Activated CD4-positive, alpha-beta T cell treated with anti-CD3 and anti-CD28 coated beads for 1 hour (primary cell): ENCODE results near the gene PSMD7.
"Not testable (repeated sequence)": the region's sequence is repeated elsewhere in the genome, so short reads cannot be mapped to it uniquely, and the experiment has no call there.

Source experiments
- DNase-seq: peaks from one replicate; pipeline ENCODE4 v3.0.0-alpha.2; 2020

Gene PSMD7

DNA sequence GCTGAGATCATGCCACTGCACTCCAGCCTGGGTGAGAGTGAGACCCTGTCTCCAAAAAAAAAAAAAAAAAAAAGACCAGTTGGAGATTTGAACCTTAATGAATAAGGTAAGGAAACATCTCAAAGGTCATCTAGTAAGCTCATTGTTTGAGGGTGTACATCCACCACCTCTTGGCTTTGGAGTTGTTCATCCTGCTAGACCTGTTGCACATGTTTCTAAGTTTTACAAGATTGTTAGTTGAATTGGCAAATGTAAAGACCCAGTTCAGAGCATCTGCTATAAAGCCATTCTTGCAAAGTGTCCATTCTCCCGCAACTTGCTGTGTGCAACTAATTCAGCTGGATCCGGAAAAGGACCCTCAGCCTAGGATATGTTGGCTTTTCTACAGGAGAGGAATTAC is 1.5 kb downstream of the PSMD7 start:
- no peak for DNase-seq

DNA sequence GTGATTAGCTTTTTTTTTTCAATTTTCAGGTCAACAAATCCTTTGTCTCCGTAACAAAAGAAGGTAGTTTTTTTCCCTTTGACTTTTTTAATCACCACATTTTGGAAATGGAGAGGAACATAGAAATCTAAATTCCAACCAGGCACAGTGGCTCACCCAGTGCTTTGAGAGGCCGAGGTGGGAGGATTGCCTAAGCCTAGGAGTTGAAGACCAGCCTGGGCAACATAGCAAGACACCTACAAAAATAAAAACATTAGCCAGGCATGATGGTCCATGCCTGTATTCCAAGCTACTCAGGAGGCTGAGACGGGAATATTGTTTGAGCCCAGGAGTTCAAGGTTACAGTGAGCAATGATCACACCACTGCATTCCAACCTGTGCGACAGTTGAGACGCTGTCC is 5.7 kb downstream of the PSMD7 start:
- DNase-seq = no peak

DNA sequence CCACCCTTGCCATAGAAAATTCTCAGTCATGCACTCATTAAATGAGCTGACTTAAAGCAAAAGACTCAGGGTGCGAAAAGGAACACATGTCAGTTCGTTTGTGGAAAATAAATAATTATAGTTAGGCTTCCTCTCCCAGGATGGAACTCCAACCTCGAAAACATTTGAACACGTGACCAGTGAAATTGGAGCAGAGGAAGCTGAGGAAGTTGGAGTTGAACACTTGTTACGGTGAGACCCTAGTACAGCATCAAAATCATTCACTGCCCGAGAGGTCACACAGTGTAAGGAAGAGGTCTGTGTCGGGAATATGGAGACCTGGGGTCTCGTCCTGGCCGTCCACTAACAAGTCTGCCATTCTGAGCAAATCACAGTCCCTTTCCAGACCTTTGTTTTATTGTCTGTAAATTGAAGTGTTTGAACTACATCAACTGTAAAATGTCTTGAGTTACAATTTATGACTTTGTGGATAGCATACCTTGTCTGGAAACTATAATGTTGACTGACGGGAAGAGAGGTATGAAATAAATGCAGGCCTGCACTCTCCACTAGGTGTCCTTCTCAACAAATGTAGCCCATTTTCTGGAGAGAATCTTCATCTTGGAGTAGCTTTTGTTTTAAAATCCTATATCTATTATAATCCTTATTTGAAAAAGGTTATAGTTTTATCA is 7.7 kb downstream of the PSMD7 start:
- no peak for DNase-seq

DNA sequence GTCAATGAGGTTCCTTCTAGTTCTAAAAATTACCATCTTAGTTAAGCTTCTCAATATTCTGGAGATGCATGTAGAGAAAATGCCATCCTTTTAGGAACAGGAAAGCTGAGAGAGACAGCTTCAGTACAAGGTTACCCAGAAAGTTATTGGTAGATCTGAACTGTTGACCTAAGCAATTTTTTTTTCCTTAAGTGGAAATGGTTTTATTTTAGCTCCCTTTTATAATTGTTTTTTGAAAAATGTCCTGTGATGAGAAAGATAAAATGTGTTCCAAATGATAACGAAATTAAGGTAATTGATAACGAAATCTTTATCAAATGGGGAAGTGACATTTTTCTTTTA is 8.2 kb downstream of the PSMD7 start:
- DNase-seq = no peak

DNA sequence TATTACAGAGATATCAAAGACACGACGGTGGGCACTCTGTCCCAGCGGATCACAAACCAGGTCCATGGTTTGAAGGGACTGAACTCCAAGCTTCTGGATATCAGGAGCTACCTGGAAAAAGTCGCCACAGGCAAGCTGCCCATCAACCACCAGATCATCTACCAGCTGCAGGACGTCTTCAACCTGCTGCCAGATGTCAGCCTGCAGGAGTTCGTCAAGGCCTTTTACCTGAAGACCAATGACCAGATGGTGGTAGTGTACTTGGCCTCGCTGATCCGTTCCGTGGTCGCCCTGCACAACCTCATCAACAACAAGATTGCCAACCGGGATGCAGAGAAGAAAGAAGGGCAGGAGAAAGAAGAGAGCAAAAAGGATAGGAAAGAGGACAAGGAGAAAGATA is 8.7 kb downstream of the PSMD7 start:
- DNase-seq = no peak

DNA sequence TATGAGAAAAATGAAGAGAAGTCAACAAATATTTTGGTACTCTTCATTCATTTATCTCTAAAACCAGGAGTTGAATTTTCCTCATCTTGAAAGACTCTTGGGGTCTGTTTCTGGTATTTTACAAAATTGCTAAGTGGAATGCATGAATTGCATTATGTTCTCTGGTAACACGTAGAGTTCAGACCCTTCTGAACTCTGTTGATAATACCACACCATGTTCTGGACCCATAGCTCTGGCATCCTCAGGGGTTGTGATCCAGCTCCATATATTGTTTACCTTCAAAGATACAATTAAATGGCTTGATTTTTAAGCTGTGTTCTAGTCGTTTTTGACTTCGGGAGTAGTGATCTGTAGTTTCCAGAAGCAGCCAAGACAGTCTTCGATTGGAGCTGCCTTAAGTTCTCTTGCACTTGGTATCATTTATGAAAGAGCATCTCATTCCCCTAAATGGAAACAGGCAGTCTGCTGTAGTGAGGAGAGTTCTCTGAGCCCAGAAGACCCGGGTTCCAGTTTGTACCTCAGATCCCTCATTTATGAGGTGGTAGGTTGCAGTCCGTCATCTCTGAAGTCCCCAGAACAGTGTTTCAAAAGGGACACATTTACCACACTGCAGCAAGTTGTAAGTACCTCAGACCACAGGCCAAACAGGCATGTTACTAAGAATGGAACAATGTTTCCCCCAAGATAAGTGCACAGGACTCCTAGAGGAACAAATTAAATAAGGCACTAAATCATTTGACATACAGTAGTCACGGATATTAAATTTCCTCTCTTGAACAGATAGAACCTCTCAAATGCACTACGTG is 9.6 kb downstream of the PSMD7 start:
- no peak for DNase-seq

DNA sequence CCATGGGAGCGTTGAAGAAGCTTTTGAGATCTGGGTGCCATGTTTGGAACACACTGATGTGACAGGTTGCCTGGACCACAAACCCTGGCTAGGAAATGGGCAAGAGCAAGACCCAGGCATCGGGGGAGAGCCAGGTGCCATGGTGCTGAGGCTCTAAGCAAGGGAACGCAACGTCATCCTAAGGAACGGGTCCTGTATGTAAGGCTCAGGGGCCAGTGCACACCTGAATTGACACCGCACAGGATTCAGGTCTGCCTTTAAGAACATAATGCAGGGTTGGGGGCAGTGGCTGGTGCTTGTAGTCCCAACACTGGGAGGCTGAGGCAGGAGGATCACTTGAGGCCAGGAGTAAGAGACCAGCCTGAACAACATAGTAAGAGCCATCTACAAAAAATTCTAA is 10.8 kb downstream of the PSMD7 start:
- no peak for DNase-seq

DNA sequence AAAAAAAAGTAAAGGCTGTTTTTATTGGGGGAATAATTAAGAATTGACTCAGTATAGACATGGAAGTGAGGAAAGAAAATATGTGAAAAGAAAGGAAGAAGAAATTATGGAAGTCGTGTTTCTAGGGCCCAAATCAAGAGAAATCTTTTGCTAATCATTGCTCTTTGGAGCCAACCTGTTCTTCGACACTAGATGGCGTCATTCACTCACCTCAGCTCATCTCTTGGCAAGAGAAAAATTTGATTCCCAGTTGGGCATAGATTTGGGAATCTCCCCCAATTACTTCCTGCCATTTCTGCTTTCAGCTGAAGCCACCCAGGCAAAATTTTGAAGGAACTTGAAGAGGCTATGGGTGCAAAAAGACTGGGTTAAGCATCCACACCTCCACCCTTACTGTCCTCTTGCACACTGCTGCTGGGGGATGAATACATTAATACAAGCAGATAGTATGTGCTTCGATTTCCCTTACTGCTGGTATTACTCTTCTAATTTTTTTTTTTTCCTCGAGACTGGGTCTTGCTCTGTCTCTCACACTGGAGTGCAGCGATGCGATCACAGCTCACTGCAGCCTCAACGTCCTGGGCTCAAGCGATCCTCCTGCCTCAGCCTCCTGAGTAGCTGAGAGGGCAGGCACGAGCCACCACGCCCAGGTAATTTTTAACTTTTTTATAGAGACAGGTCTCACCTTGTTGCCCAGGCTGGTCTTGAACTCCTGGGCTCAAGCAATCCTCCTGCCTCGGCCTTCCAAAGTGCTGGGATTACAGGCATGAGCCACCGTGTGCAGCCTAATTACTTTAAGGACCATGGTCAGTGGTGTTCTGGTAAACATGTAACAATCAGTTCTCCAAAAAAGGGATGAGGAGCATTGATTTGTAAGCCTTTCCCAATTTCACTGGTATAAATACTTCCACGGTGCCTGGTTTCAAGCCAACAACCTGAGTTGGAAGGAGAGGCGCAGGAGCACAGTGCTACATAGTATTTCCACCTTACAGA is 13.5 kb downstream of the PSMD7 start:
- DNase-seq = no peak

DNA sequence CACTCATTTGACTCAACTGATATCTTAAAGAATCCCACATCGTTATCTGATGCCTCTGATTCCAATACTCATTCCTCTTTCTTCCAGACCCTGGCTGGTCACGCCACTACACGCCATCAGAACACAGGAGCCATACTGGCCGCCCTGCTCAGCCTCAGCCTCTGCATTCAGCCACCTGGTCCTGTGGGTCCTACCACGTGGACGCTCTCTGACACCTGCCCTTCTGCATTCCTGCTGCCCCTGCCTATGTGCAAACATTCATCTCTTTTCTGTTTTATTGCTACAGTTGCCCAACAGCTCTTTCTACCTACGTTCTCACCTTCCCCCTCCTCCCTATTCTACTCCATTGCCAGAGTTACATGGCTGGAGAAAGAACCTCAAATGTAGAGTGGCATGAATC is 18.4 kb downstream of the PSMD7 start:
- no peak for DNase-seq

DNA sequence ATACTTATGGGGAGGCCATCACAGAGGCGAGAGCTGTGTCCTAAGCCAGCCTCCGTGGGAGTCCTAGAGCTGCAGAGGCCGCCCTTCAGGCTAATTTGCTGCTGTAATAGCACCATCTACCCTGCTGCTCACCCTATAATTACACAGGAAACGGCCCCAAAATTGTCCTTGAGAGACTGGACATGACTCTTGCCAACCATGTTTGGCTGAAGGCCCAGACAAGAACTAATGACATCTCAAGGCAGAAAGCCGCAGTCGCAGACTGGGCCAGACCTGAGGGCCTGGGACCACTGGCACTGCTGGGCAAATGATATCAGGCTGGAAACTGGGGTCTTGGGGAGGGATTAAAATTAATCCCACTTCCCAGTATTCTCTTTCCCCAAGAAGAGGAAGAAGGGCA is 24.1 kb downstream of the PSMD7 start:
- DNase-seq = no peak

DNA sequence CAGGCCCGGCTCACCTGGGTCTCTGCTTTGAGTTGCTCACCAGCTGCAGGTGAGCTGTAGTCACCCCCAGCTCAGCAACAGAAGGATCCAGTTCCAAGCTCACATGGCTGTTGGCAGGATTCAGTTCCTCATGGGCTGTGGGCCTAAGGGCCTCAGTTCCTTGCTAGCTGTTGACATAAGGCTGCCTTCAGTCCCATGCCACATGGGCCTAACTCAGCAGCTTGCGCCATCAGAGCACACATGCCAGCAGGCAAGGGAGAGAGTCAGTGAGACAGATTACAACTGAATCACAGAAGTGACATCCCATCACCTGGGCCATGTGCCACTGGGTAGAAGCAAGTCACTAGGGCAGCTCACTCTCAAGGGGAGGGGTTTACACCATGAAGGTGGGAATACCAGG is 24.7 kb downstream of the PSMD7 start:
- no peak for DNase-seq

DNA sequence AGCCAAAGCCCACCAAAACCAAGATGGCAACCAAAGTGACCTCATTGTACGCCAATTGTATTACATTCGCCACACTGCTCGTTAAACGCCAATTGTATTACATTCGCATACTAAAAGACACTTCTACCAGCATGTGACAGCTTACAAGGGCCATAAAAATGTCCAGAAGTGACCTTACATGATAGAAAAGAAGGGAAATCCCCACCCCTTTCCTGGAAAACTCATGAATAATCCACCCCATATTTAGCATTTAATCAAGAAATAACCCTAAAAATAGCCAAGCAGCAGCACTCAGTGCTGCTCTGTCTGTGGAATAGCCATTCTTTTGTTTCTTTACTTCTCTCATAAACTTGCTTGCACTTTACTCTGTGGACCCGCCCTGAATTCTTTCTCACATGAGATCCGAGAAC is 25.7 kb downstream of the PSMD7 start:
- DNase-seq = no peak

DNA sequence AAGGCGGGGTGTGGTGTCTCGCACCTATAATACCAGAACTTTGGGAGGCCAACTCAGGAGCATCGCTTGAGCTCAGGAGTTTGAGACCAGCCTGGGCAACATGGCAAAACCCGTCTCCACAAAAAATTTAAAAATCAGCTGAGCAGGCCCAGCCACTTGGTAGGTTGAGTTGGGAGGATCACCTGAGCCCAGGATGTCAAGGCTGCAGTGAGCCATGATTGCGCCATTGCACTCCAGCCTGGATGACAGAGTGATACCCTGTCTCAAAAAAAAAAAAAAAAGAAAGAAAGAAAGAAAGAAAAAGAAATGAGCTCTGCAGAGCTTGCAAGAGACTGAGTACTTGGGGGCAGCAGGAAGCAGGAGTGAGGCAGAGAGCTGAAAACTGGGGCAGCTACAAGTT is 28.2 kb downstream of the PSMD7 start:
- not testable (repeated sequence) for DNase-seq

DNA sequence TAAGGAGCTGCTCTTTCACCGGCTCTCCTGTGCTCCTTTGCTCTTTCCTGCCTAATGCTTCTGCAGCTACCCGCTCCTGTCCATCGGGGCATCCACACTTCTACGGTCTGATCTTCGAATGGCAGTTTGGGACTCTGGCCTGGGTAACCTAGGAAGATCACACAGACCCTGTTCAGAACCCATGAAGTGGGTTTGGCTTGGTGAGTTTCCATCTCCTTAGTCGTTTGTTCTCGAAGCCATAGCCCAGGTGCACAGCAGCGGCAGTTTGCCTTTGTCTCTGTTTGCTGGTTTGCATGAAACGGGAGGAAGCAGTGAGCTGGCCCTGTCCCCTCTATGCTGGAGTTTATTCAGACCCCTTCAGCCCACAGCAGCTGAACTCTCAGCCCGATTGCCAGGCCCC is 29.0 kb downstream of the PSMD7 start:
- no peak for DNase-seq

DNA sequence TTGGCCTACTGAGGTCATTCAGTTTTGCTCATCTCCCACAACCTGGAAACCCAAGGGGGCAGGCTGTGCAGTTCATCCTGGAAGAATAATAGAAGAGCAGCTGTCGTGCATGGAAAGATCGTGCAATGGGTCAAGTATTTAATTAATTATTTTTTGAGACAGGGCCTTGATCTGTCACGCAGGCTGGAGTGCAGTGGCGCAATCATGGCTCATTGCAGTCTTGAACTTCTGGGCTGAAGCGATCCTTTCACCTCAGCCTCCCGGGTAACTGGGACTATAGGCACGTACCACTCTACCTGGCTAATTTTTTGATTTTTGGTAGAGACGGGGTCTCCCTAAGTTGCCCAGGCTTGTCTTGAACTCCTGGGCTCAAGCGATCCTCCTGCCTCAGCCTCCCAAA is 31.7 kb downstream of the PSMD7 start:
- not testable (repeated sequence) for DNase-seq

DNA sequence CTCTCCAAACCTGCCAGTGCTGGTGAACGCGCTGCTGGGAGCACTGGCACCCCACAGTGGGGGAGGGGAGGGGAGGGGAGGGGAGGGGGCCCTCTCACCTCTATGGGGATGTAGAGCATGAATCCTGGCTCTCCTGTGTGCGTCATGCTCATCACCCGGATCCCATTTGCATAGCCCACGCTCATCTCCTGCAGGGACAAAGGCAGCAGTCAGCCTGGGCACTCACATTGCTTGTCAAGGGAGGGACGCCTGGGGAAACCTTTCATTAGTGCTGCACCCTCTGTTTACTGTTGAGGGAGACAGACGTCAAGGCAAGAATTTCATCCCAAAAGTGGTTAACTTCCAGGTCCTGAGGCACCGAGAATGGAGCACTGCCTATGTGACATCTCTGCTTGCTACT is 35.9 kb downstream of the PSMD7 start:
- DNase-seq = not testable (repeated sequence)

DNA sequence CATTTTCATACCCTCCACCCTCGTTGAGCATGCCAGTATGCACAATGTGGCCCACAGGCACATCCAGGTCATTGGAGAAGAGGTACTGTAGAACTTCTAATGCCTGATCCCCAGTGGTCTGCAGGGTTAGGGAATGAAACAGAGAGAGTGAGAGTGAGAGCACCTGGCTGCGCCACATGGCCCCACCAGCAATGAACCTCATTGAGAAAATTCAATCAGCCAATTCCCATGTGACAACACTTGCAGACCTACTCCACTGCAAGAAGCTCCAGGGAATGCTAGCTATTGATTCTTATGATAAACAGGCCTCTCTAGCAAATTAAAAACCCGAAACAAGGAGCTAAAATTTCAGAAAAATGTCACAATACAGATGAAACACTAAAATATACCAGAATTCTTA is 40.9 kb downstream of the PSMD7 start:
- DNase-seq = not testable (repeated sequence)

DNA sequence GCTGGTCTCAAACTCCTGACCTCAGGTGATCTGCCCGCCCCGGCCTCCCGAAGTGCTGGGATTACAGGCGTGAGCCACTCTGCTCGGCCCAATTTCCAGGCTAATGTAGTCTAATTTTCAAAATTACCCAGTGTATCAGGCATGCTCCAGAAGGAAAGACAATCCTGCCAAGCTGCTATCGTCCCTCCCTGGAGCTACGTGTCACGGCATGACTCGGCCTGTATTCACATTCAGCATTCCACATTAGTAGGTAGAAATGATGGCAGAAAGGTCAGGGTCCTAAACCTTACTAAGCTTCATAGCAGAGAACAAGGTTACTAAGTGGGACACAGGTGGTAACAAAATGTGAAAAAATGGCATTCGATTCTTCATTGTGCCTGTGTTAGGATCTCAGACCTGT is 42.6 kb downstream of the PSMD7 start:
- not testable (repeated sequence) for DNase-seq

DNA sequence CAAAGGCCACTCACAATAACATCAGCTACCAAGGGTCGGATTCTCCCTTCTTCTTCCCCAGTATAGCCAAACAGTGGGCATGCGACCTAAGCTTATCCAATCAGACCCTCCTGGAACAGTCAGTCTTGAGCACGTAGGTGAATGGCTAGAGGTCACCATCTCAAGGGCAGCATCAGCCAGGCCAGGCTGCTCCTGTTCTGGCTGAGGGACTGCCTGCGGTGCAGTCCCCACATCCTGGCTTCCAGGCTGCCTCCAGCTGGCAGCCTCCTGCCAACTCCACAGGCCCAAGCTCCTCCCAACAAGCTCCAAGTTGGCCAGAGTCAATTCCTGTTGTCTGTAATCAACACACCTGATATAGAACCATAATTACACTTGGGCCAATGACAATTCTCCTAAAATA is 56.4 kb downstream of the PSMD7 start:
- not testable (repeated sequence) for DNase-seq
